B cell (primary cell): Measurements from ENCODE around the gene MLLT3. TPM values are rescaled to one million over a fixed set of nuclear protein-coding genes. Genes with fewer than 3 reads are reported as not detected.

Source experiments
- ATAC-seq: fragments of 200-7000 bp; cut with Tn5 transposase; one replicate; pipeline ENCODE4 v1.10.0; 2021; ENCODE audit warnings: low read depth, mild to moderate bottlenecking, moderate number of reproducible peaks, moderate library complexity
- CTCF ChIA-PET: fragments of 350-600 bp; sonication (Branson Sonifier 250); formaldehyde crosslinking; loops from one replicate; lab custom pipeline; 2021; ENCODE audit warnings: antibody characterized with exemption, inconsistent platforms; lab: Charles Lee
- POLR2A ChIA-PET: fragments of 350-600 bp; sonication (Branson Sonifier 250); formaldehyde crosslinking; loops from one replicate; lab custom pipeline; 2021; ENCODE audit warnings: antibody characterized with exemption; lab: Charles Lee
- DNase-seq: peaks from one replicate; pipeline ENCODE4 v3.0.0; 2013
- H2AFZ ChIP-seq: 2 replicates; pipeline ENCODE4 v1.6.1; 2012; ENCODE audit warnings: mild to moderate bottlenecking, low read depth, low read length; ENCODE audit not compliant: insufficient read depth, poor library complexity, severe bottlenecking
- H3K27ac ChIP-seq, 2 donors: 1 replicate in 1 of 2; 2 replicates in 1 of 2; pipeline ENCODE4 v1.5.1; 2012 to 2013; ENCODE audit warnings: low read length in 2 of 2, mild to moderate bottlenecking in 2 of 2, moderate library complexity in 1 of 2
- H3K27me3 ChIP-seq, 4 experiments: fragments of 200-600 bp in 1 of 4; sonication (generic) in 1 of 4; replicated peaks in 1 of 4; 1 replicate in 2 of 4; 2 replicates in 2 of 4; pipeline versions ENCODE4 v1.6.1 to v1.7.0; 2013 to 2016; ENCODE audit warnings: low read length in 3 of 4, mild to moderate bottlenecking in 2 of 4, mixed read lengths in 1 of 4, moderate library complexity in 1 of 4; ENCODE audit not compliant: insufficient read depth in 4 of 4, control insufficient read depth in 3 of 4; ENCODE audit errors: control extremely low read depth in 1 of 4
- H3K36me3 ChIP-seq, 2 experiments: replicated peaks in 1 of 2; 1 replicate in 1 of 2; 2 replicates in 1 of 2; pipeline versions ENCODE4 v1.6.1 to v1.7.1; 2013; ENCODE audit warnings: low read length in 1 of 2; ENCODE audit not compliant: insufficient read depth in 2 of 2, control insufficient read depth in 1 of 2; ENCODE audit errors: control extremely low read depth in 1 of 2, extremely low read depth in 1 of 2
- H3K4me1 ChIP-seq, 2 donors: fragments of 200-600 bp in 1 of 2; sonication (generic) in 1 of 2; 1 replicate in 1 of 2; 2 replicates in 1 of 2; pipeline versions ENCODE4 v1.5.1 to v1.6.1; 2013 to 2017; ENCODE audit warnings: low read length in 2 of 2; ENCODE audit not compliant: control insufficient read depth in 2 of 2, insufficient read depth in 2 of 2
- H3K4me2 ChIP-seq: replicated peaks from 2 replicates; pipeline ENCODE3; 2012; ENCODE audit warnings: mild to moderate bottlenecking, low read depth, low read length; ENCODE audit not compliant: poor library complexity, severe bottlenecking
- H3K4me3 ChIP-seq, 5 experiments: fragments of 200-600 bp in 1 of 5; sonication (generic) in 1 of 5; 1 replicate in 3 of 5; 2 replicates in 2 of 5; pipeline versions ENCODE4 v1.5.1 to v1.7.0; 2011 to 2016; ENCODE audit warnings: low read length in 4 of 5, mild to moderate bottlenecking in 4 of 5, low read depth in 2 of 5, control low read depth in 1 of 5, moderate library complexity in 1 of 5; ENCODE audit not compliant: insufficient read depth in 1 of 5; ENCODE audit errors: control extremely low read depth in 1 of 5, extremely low read depth in 1 of 5
- H3K79me2 ChIP-seq: fragments of 200-600 bp; sonication (generic); one replicate; pipeline ENCODE4 v1.6.0; 2016; ENCODE audit warnings: low read length; ENCODE audit not compliant: control insufficient read depth, insufficient read depth
- H3K9ac ChIP-seq: fragments of 200-600 bp; sonication (generic); 2 replicates; pipeline ENCODE4 v1.6.1; 2017; ENCODE audit warnings: mild to moderate bottlenecking, low read length, moderate library complexity
- H3K9me3 ChIP-seq, 3 donors: one replicate each; pipeline versions ENCODE4 v1.6.1 to v1.7.1; 2013; ENCODE audit warnings: low read length in 2 of 3; ENCODE audit not compliant: control insufficient read depth in 2 of 3, insufficient read depth in 1 of 3; ENCODE audit errors: control extremely low read depth in 1 of 3
- H4K20me1 ChIP-seq: 2 replicates; pipeline ENCODE4 v1.6.0; 2012; ENCODE audit warnings: mild to moderate bottlenecking, low read length; ENCODE audit not compliant: insufficient read depth, control insufficient read depth, poor library complexity, severe bottlenecking
- H3K27ac Mint-ChIP-seq: one replicate; pipeline ENCODE4 v1.8.0; 2021; ENCODE audit warnings: mixed read lengths
- H3K27me3 Mint-ChIP-seq: one replicate; pipeline ENCODE4 v1.8.0; 2021; ENCODE audit warnings: mixed read lengths
- H3K4me1 Mint-ChIP-seq: one replicate; pipeline ENCODE4 v1.8.0; 2021; ENCODE audit warnings: mixed read lengths
- H3K4me3 Mint-ChIP-seq: one replicate; pipeline ENCODE4 v1.8.0; 2021; ENCODE audit warnings: mixed read lengths
- H3K9me3 Mint-ChIP-seq: one replicate; pipeline ENCODE4 v1.8.0; 2022; ENCODE audit warnings: mixed read lengths; ENCODE audit not compliant: insufficient read depth
- EZH2 ChIP-seq: IDR thresholded peaks from 2 replicates; pipeline ENCODE4 v1.6.1; 2012; ENCODE audit warnings: borderline replicate concordance, low read depth, mild to moderate bottlenecking, moderate library complexity, low read length; ENCODE audit not compliant: insufficient read depth, poor library complexity, severe bottlenecking
- WGBS: methylation state at CpG from one replicate; pipeline ENCODE4 v1.1.5; 2013; ENCODE audit warnings: missing lambda C conversion rate; ENCODE audit not compliant: insufficient coverage; 5-methylcytosine and 5-hydroxymethylcytosine counted together
- intact Hi-C: fragments of 100-400 bp; cut with micrococcal nuclease; formaldehyde crosslinking; loops from one replicate; pipeline ENCODE4 v1.10.0; 2022
- polyA plus RNA-seq: library from polyadenylated mRNA; depleted of rRNA; stranded (reverse); fragments of >200 nt; gene quantifications from 2 replicates; pipeline ENCODE4 v1.2.3, GENCODE V29; 2012
- total RNA-seq, 2 donors: library from RNA; stranded (reverse); fragments of 120-200 nt in 1 of 2; gene quantifications; 1 replicate in 1 of 2; 2 replicates in 1 of 2; pipeline versions ENCODE4 v1.2.3 to v1.2.4, GENCODE V29; 2013 to 2022
- TF ChIP-seq, protein P1 (sequence below): fragments of 200-600 bp; IDR thresholded peaks from one replicate; pipeline ENCODE4 v1.8.0; 2022; ENCODE audit warnings: antibody characterized with exemption, mild to moderate bottlenecking

The MLLT3 gene
- total and polyA plus RNA-seq, 2 donors (not counting 1 experiment from before 2014, with no cell fraction given), result 3.4 to 3.6 TPM

DNA sequence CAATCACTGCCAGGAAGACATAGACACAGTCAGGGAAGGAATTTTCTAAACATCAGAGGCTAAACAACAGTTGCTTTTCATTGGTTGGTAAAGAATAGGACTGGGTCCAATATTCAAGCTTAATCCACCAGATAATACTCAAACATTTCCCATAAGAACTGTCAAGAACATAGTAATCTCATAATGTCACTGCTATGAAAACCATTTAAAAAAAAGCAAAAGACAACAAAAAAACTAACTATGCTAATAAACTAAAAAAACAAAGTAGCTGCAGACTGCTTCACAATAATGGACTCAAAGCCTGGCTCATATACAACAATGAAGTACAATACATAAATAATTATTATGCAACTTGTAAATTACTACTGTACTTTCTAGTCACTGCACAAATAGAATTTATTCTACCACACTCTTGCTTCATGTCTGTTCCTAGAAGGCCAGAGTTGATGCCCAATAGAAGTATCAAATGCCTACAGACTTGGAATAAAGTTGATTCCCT, 148.7 kb downstream of the MLLT3 start:
- POLR2A ChIA-PET, result no interaction called here
- Histone ChIP-seq H3K4me2 (no peak overlapping the region), H3K9ac (no peak overlapping the region), H3K27me3 (no peaks in the 10 kb centered on the region), H3K27ac (no peak overlapping the region), H3K79me2 (no peaks in the 10 kb centered on the region), H2AFZ (no peak overlapping the region), H3K9me3 (no peaks in the 10 kb centered on the region), H3K4me1 (no peaks in the 10 kb centered on the region), H4K20me1 (no peaks in the 10 kb centered on the region), H3K36me3 (no peaks in the 10 kb centered on the region), H3K4me3 (no peak overlapping the region)
- CTCF ChIA-PET, result no interaction called here
- intact Hi-C loops, result no loop called here
- no peaks in the 10 kb centered on the region for H3K27me3 Mint-ChIP-seq
- no peak overlapping the region for H3K27ac Mint-ChIP-seq
- TF ChIP-seq, protein P1, sequence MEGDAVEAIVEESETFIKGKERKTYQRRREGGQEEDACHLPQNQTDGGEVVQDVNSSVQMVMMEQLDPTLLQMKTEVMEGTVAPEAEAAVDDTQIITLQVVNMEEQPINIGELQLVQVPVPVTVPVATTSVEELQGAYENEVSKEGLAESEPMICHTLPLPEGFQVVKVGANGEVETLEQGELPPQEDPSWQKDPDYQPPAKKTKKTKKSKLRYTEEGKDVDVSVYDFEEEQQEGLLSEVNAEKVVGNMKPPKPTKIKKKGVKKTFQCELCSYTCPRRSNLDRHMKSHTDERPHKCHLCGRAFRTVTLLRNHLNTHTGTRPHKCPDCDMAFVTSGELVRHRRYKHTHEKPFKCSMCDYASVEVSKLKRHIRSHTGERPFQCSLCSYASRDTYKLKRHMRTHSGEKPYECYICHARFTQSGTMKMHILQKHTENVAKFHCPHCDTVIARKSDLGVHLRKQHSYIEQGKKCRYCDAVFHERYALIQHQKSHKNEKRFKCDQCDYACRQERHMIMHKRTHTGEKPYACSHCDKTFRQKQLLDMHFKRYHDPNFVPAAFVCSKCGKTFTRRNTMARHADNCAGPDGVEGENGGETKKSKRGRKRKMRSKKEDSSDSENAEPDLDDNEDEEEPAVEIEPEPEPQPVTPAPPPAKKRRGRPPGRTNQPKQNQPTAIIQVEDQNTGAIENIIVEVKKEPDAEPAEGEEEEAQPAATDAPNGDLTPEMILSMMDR, result no peak
- no peak for TF ChIP-seq EZH2
- no peaks in the 10 kb centered on the region for H3K4me1 Mint-ChIP-seq
- no peak overlapping the region for H3K4me3 Mint-ChIP-seq
- DNase-seq, result no peak
- H3K9me3 Mint-ChIP-seq, result no peaks in the 10 kb centered on the region
- ATAC-seq, result no peak

DNA sequence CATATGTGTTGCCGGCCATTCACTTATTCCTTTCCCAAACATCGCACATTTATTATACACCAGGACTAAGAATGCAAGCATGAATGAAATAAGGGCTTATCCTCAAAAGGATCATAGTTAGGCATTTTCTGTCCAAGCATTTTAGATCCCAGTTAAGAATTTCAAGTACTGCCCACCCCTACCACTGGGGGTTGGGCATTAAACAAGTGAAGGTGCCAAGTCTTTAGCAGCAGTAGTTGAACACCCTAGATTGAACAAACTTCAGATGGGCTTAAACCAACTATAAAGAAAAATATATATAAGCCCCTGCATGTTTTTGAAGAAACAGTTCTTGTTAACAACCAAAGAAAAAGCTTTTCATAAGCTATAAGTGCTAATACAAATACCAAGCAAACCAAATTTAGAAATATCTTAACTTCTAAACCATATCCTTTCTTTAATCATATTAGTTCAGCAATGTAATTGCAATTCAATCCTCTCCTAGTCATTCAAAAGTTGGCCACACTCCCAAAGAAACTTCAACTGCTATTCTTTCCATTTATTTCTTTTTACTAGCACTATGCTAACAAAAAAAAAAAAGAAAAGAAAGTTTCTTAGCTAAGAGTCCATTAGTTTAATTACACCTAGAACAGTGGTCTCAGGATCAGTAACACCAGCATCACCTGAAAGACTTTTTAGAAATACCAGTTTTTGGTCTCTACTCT, 149.8 kb downstream of the MLLT3 start:
- TF ChIP-seq, protein P1, result no peak
- no peak for TF ChIP-seq EZH2
- Histone ChIP-seq H3K27me3 (no peaks in the 10 kb centered on the region), H3K4me2 (no peak overlapping the region), H3K79me2 (no peaks in the 10 kb centered on the region), H3K4me3 (no peak overlapping the region), H3K36me3 (no peaks in the 10 kb centered on the region), H3K4me1 (no peaks in the 10 kb centered on the region), H2AFZ (no peak overlapping the region), H3K9me3 (no peaks in the 10 kb centered on the region), H3K9ac (no peak overlapping the region), H3K27ac (no peak overlapping the region), H4K20me1 (no peaks in the 10 kb centered on the region)
- no peaks in the 10 kb centered on the region for H3K9me3 Mint-ChIP-seq
- H3K27ac Mint-ChIP-seq, result no peak overlapping the region
- no CpG with 5 or more reads among the region's 2 CpGs for WGBS
- intact Hi-C loops, result no loop called here
- H3K4me1 Mint-ChIP-seq, result no peaks in the 10 kb centered on the region
- CTCF ChIA-PET, result no interaction called here
- ATAC-seq (no peak), DNase-seq (no peak)
- POLR2A ChIA-PET, result no interaction called here
- H3K4me3 Mint-ChIP-seq, result no peak overlapping the region
- H3K27me3 Mint-ChIP-seq, result no peaks in the 10 kb centered on the region
